Esophagus muscularis mucosa (tissue), 4 donors: Measurements from ENCODE around the gene NRXN3.

ENCODE experiments used
- EP300 ChIP-seq: sonication (generic); formaldehyde crosslinking; IDR thresholded peaks from one replicate; pipeline ENCODE4 v1.6.1; 2017; ENCODE audit warnings: antibody characterized with exemption
- POLR2A ChIP-seq: fragments of 450-650 bp; IDR thresholded peaks from one replicate; pipeline ENCODE4 v1.6.1; 2017; ENCODE audit warnings: antibody characterized with exemption, moderate library complexity, mild to moderate bottlenecking, low read depth
- TF ChIP-seq, protein P1 (sequence below), 3 experiments: fragments of 200-600 bp in 2 of 3; fragments of 450-650 bp in 1 of 3; sonication (generic) in 2 of 3; IDR thresholded peaks; one replicate each; pipeline ENCODE4 v1.5.1; 2017 to 2019; ENCODE audit warnings: antibody characterized with exemption in 3 of 3, mild to moderate bottlenecking in 2 of 3, moderate library complexity in 1 of 3

DNA sequence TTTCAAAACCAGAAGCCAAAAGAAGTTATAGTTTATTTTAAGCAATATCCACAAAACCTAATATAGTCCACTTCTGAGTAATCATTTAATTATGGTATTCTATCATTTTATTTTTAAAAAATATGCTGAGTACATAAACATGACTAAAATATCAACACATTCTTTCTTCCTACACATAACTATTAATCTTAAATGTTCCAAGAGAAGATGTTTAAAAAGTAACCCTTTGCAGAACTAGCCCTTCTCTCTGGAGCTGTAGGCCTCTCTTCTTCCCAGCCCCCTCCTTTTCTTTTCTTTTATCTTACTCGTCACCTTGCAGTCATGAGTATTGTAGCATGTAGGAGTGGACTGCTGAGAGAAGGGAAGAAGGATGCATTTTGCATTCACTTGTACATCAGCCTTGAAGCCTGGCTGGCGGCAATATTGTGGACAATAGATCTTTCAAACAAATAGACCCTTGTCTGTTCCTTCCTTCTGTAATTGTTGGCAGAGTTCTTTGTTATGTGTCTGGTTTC is 941.9 kb downstream of the NRXN3 start:
- TF ChIP-seq, protein P1, sequence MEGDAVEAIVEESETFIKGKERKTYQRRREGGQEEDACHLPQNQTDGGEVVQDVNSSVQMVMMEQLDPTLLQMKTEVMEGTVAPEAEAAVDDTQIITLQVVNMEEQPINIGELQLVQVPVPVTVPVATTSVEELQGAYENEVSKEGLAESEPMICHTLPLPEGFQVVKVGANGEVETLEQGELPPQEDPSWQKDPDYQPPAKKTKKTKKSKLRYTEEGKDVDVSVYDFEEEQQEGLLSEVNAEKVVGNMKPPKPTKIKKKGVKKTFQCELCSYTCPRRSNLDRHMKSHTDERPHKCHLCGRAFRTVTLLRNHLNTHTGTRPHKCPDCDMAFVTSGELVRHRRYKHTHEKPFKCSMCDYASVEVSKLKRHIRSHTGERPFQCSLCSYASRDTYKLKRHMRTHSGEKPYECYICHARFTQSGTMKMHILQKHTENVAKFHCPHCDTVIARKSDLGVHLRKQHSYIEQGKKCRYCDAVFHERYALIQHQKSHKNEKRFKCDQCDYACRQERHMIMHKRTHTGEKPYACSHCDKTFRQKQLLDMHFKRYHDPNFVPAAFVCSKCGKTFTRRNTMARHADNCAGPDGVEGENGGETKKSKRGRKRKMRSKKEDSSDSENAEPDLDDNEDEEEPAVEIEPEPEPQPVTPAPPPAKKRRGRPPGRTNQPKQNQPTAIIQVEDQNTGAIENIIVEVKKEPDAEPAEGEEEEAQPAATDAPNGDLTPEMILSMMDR (IDR thresholded peaks at IDR 0.05) = no peak
- no peak for TF ChIP-seq EP300
- TF ChIP-seq POLR2A = no peak
